ENCODE data around the gene MEF2C.

Gene MEF2C

DNA sequence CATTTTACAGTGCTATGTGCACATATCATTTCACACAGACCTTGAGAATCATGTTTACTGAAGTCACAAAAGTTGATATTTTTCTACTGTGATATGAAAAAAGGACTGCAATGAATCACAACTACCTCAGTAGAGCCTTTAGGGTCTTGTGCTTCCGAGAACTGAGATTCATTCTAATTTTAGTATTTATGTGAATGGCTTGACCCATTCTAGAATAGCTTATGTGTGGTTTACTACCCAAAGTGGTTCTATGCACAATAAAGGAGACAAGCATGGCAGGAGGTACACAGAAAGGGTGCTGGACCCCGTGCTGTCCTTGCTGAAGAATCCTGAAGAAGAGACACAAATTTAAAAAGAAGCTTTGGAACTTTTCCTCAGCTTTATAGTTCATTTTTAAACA lies 28.2 kb downstream of the MEF2C start:
- Mint-ChIP-seq H3K9me3 (peaks cover 12% of the 10 kb centered on the region), H3K27me3 (ENCODE audit: low read depth) (no peaks in the 10 kb centered on the region), H3K36me3 (ENCODE audit: low read depth) (peaks cover 23% of the 10 kb centered on the region), H3K27ac (no peak overlapping the region), H3K4me3 (no peak overlapping the region), H3K4me1 (no peaks in the 10 kb centered on the region)
- TF ChIP-seq, protein P1, sequence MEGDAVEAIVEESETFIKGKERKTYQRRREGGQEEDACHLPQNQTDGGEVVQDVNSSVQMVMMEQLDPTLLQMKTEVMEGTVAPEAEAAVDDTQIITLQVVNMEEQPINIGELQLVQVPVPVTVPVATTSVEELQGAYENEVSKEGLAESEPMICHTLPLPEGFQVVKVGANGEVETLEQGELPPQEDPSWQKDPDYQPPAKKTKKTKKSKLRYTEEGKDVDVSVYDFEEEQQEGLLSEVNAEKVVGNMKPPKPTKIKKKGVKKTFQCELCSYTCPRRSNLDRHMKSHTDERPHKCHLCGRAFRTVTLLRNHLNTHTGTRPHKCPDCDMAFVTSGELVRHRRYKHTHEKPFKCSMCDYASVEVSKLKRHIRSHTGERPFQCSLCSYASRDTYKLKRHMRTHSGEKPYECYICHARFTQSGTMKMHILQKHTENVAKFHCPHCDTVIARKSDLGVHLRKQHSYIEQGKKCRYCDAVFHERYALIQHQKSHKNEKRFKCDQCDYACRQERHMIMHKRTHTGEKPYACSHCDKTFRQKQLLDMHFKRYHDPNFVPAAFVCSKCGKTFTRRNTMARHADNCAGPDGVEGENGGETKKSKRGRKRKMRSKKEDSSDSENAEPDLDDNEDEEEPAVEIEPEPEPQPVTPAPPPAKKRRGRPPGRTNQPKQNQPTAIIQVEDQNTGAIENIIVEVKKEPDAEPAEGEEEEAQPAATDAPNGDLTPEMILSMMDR (IDR thresholded peaks at IDR 0.05; ENCODE audit: unreplicated experiment in 3 of 3), result no peak

DNA sequence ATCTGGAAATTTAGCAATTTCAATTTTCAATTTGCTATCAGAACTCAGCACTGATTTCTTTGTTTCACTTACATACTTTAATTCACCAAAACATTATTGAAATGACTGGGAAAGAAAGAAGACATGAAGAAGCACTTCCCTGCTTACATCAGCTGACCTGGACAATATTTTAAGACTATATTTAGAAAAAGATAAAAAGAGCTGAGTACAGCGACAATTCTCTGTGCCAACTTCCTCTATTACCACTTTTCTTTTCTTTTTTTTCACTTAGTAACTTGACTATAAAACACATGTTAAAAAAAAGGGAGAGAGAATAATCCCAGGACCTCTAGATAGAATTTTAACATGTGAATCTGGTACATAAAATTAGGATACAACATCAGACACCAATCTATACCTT lies 35.6 kb downstream of the MEF2C start:
- Mint-ChIP-seq H3K36me3 (ENCODE audit: low read depth) (no peaks in the 10 kb centered on the region), H3K27ac (no peak overlapping the region), H3K9me3 (no peaks in the 10 kb centered on the region), H3K4me3 (no peak overlapping the region), H3K27me3 (ENCODE audit: low read depth) (no peaks in the 10 kb centered on the region), H3K4me1 (no peaks in the 10 kb centered on the region)
- TF ChIP-seq, protein P1 (IDR thresholded peaks at IDR 0.05; ENCODE audit: unreplicated experiment in 3 of 3), result no peak

DNA sequence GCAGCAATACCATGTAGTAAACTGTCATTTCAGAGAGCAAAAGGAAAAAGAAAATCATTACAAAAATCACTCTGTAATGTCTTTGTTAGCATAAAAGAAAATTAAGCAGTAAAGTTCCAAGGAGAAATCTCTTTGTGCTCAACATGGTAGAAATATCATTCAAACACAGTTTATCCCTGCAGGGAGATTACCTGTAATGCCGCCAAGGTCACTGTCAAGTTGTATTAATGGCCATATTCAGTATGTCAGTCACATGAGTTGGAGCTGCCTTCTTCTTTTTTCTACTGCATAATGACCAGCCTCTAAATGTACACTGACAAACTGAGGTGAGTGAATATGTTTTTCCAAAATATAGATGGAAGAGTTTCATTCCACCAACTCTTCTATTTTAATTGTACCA lies 36.5 kb downstream of the MEF2C start:
- no peaks in the 10 kb centered on the region for H3K4me1 Mint-ChIP-seq
- no peak overlapping the region for H3K4me3 Mint-ChIP-seq
- no peak overlapping the region for H3K27ac Mint-ChIP-seq
- no peaks in the 10 kb centered on the region for H3K27me3 Mint-ChIP-seq (ENCODE audit: low read depth)
- H3K9me3 Mint-ChIP-seq, result no peaks in the 10 kb centered on the region
- no peaks in the 10 kb centered on the region for H3K36me3 Mint-ChIP-seq (ENCODE audit: low read depth)
- TF ChIP-seq, protein P1 (IDR thresholded peaks at IDR 0.05; ENCODE audit: unreplicated experiment in 3 of 3), result no peak

DNA sequence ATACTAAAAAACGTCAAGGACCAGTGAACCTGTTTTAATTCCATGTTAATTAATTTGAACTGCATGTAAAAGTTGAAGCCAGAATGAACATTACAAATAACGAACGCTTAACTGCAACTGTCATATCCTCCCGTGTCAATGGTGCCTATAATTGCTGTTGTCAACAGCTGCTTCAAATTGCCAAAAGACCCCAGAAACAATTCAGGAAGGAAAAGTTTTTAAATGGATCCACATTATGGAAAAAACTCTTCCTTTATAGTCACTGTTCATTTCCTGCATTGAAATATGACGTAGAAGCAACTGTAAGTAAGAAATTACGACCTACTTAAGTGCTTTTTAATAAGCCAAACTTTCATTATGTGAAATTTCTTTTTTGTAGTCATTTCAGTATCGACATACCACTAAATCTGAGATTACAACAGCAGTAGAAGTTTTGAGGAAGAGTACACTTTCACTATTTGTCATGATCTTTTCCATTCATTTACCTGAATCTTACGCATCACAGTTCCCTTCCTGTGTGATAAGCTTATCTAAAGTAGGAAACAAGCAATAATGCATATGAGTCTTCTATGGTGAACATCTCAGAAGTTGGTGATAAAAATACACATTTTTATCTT lies 37.8 kb downstream of the MEF2C start:
- H3K27me3 Mint-ChIP-seq (ENCODE audit: low read depth), result no peaks in the 10 kb centered on the region
- no peak overlapping the region for H3K27ac Mint-ChIP-seq
- TF ChIP-seq, protein P1 (IDR thresholded peaks at IDR 0.05; ENCODE audit: unreplicated experiment in 3 of 3), result no peak
- no peaks in the 10 kb centered on the region for H3K4me1 Mint-ChIP-seq
- H3K36me3 Mint-ChIP-seq (ENCODE audit: low read depth), result no peaks in the 10 kb centered on the region
- no peaks in the 10 kb centered on the region for H3K9me3 Mint-ChIP-seq
- H3K4me3 Mint-ChIP-seq, result no peak overlapping the region

DNA sequence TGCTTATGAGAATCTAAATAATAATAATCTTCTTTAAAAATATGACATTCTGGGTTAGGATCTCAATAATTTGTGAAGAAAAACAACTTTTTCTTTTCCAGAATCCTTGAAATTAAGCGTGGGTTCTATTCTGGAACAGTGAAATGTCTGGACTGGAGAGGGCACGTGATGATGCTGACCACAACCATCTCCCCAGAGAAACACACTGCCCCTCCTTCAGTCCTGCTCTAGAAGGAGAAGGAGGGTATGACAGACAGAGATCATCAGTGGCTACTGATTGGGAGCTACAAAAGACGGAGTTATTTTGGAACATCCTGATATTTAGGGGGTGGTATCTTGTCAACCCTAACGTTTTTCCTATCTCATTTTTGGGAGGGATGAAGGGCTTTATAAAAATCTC lies 40.2 kb downstream of the MEF2C start:
- TF ChIP-seq, protein P1 (IDR thresholded peaks at IDR 0.05; ENCODE audit: unreplicated experiment in 3 of 3), result no peak
- no peaks in the 10 kb centered on the region for H3K9me3 Mint-ChIP-seq
- no peak overlapping the region for H3K4me3 Mint-ChIP-seq

DNA sequence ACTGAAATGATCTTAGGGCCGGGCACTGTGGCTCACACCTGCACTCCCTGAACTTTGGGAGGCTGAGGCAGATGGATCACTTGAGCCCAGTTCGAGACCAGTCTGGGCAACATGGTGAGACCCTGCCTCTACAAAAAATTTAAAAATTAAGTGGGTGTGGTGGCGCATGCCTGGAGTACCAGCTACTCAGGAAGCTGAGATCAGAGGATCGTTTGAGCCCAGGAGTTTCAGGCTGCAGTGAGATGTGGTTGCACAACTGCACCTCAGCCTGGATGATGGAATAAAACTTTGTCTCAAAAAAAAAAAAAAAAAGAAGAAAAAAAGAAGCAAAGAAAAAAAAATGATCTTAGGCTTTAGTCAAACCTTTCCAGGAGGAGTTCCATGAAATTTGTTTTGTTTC lies 41.8 kb downstream of the MEF2C start:
- H3K9me3 Mint-ChIP-seq, result no peaks in the 10 kb centered on the region
- no peak overlapping the region for H3K27ac Mint-ChIP-seq
- H3K4me1 Mint-ChIP-seq, result peaks cover 3% of the 10 kb centered on the region
- H3K4me3 Mint-ChIP-seq, result no peak overlapping the region
- H3K36me3 Mint-ChIP-seq (ENCODE audit: low read depth), result no peaks in the 10 kb centered on the region
- H3K27me3 Mint-ChIP-seq (ENCODE audit: low read depth), result no peaks in the 10 kb centered on the region
- TF ChIP-seq, protein P1 (IDR thresholded peaks at IDR 0.05; ENCODE audit: unreplicated experiment in 3 of 3), result no peak

More for the DNA sequence above, 40.2 kb downstream of the MEF2C start:
- no peaks in the 10 kb centered on the region for H3K27me3 Mint-ChIP-seq (ENCODE audit: low read depth)
- no peaks in the 10 kb centered on the region for H3K4me1 Mint-ChIP-seq
- H3K36me3 Mint-ChIP-seq (ENCODE audit: low read depth), result no peaks in the 10 kb centered on the region
- no peak overlapping the region for H3K27ac Mint-ChIP-seq

All from nephron (organoid).